ENCODE measurements around the gene LAPTM5.

The LAPTM5 gene

GRCh38 chr1:30755334-30755733 lies 2.2 kb downstream of the LAPTM5 start:
- peaks cover 20 to 38% of the 10 kb centered on the region in 2 donors for H3K4me1 ChIP-seq (ENCODE audit: control insufficient read depth in 1 of 2, insufficient read depth in 2 of 2, low read length in 2 of 2)
- peak overlapping the region in 1 of 2 donors; percentile 16 for H3K9ac ChIP-seq (ENCODE audit: low read depth in 1 of 2, low read length in 2 of 2)
- peak overlapping the region; percentile 56 to 71 for H3K4me3 ChIP-seq (ENCODE audit: low read depth in 1 of 2, low read length in 2 of 2)
- H3K36me3 ChIP-seq (ENCODE audit: control insufficient read depth in 1 of 2, insufficient read depth in 2 of 2, low read length in 2 of 2), result no peaks in the 10 kb centered on the region
- no peaks in the 10 kb centered on the region for H3K9me3 ChIP-seq (ENCODE audit: control insufficient read depth in 1 of 2, low read length in 2 of 2)
- H3K27me3 ChIP-seq (ENCODE audit: control insufficient read depth in 1 of 2, insufficient read depth in 2 of 2, low read length in 2 of 2), result no peaks in the 10 kb centered on the region
- H3K27ac ChIP-seq (ENCODE audit: low read depth, low read length), result no peak overlapping the region

- no peaks in the 10 kb centered on the region for H3K27me3 ChIP-seq (ENCODE audit: control insufficient read depth in 1 of 2, insufficient read depth in 2 of 2, low read length in 2 of 2)
- H3K9ac ChIP-seq (ENCODE audit: low read depth in 1 of 2, low read length in 2 of 2), result no peak overlapping the region
- no peak overlapping the region for H3K27ac ChIP-seq (ENCODE audit: low read depth, low read length)
- H3K4me3 ChIP-seq (ENCODE audit: low read depth in 1 of 2, low read length in 2 of 2), result peak overlapping the region; percentile 56 to 71
- H3K9me3 ChIP-seq (ENCODE audit: control insufficient read depth in 1 of 2, low read length in 2 of 2), result no peaks in the 10 kb centered on the region
- no peaks in the 10 kb centered on the region for H3K36me3 ChIP-seq (ENCODE audit: control insufficient read depth in 1 of 2, insufficient read depth in 2 of 2, low read length in 2 of 2)
- H3K4me1 ChIP-seq (ENCODE audit: control insufficient read depth in 1 of 2, insufficient read depth in 2 of 2, low read length in 2 of 2), result peaks cover 21 to 36% of the 10 kb centered on the region in 2 donors
Measured at GRCh38 chr1:30754684-30755171, 2.8 kb downstream of the LAPTM5 start.

GRCh38 chr1:30753660-30754123 lies 3.9 kb downstream of the LAPTM5 start:
- Histone ChIP-seq H3K4me1 (ENCODE audit: control insufficient read depth in 1 of 2, insufficient read depth in 2 of 2, low read length in 2 of 2) (peaks cover 27 to 36% of the 10 kb centered on the region in 2 donors), H3K27me3 (ENCODE audit: control insufficient read depth in 1 of 2, insufficient read depth in 2 of 2, low read length in 2 of 2) (no peaks in the 10 kb centered on the region), H3K27ac (ENCODE audit: low read depth, low read length) (no peak overlapping the region)

GRCh38 chr1:30753118-30753517 lies 4.5 kb downstream of the LAPTM5 start:
- Histone ChIP-seq H3K4me3 (ENCODE audit: low read depth in 1 of 2, low read length in 2 of 2) (peak overlapping the region in 1 of 2 donors; percentile 44), H3K9ac (ENCODE audit: low read depth in 1 of 2, low read length in 2 of 2) (no peak overlapping the region), H3K27ac (ENCODE audit: low read depth, low read length) (no peak overlapping the region), H3K27me3 (ENCODE audit: control insufficient read depth in 1 of 2, insufficient read depth in 2 of 2, low read length in 2 of 2) (no peaks in the 10 kb centered on the region), H3K4me1 (ENCODE audit: control insufficient read depth in 1 of 2, insufficient read depth in 2 of 2, low read length in 2 of 2) (peaks cover 33 to 34% of the 10 kb centered on the region in 2 donors), H3K36me3 (ENCODE audit: control insufficient read depth in 1 of 2, insufficient read depth in 2 of 2, low read length in 2 of 2) (no peaks in the 10 kb centered on the region), H3K9me3 (ENCODE audit: control insufficient read depth in 1 of 2, low read length in 2 of 2) (no peaks in the 10 kb centered on the region)

More at GRCh38 chr1:30753660-30754123, 3.9 kb downstream of the LAPTM5 start:
- peak overlapping the region in 1 of 2 donors; percentile 2 for H3K9ac ChIP-seq (ENCODE audit: low read depth in 1 of 2, low read length in 2 of 2)
- H3K9me3 ChIP-seq (ENCODE audit: control insufficient read depth in 1 of 2, low read length in 2 of 2), result no peaks in the 10 kb centered on the region
- peak overlapping the region; percentile 25 to 44 for H3K4me3 ChIP-seq (ENCODE audit: low read depth in 1 of 2, low read length in 2 of 2)
- no peaks in the 10 kb centered on the region for H3K36me3 ChIP-seq (ENCODE audit: control insufficient read depth in 1 of 2, insufficient read depth in 2 of 2, low read length in 2 of 2)

GRCh38 chr1:30752651-30752908 lies 5.0 kb downstream of the LAPTM5 start:
- Histone ChIP-seq H3K36me3 (ENCODE audit: control insufficient read depth in 1 of 2, insufficient read depth in 2 of 2, low read length in 2 of 2) (no peaks in the 10 kb centered on the region), H3K4me1 (ENCODE audit: control insufficient read depth in 1 of 2, insufficient read depth in 2 of 2, low read length in 2 of 2) (peaks cover 37 to 38% of the 10 kb centered on the region in 2 donors), H3K9me3 (ENCODE audit: control insufficient read depth in 1 of 2, low read length in 2 of 2) (no peaks in the 10 kb centered on the region), H3K9ac (ENCODE audit: low read depth in 1 of 2, low read length in 2 of 2) (no peak overlapping the region), H3K27me3 (ENCODE audit: control insufficient read depth in 1 of 2, insufficient read depth in 2 of 2, low read length in 2 of 2) (no peaks in the 10 kb centered on the region), H3K4me3 (ENCODE audit: low read depth in 1 of 2, low read length in 2 of 2) (no peak overlapping the region), H3K27ac (ENCODE audit: low read depth, low read length) (no peak overlapping the region)

GRCh38 chr1:30751830-30752650 lies 5.5 kb downstream of the LAPTM5 start:
- Histone ChIP-seq H3K4me1 (ENCODE audit: control insufficient read depth in 1 of 2, insufficient read depth in 2 of 2, low read length in 2 of 2) (peaks cover 40 to 42% of the 10 kb centered on the region in 2 donors), H3K36me3 (ENCODE audit: control insufficient read depth in 1 of 2, insufficient read depth in 2 of 2, low read length in 2 of 2) (no peaks in the 10 kb centered on the region), H3K4me3 (ENCODE audit: low read depth in 1 of 2, low read length in 2 of 2) (no peak overlapping the region), H3K27me3 (ENCODE audit: control insufficient read depth in 1 of 2, insufficient read depth in 2 of 2, low read length in 2 of 2) (no peaks in the 10 kb centered on the region), H3K27ac (ENCODE audit: low read depth, low read length) (no peak overlapping the region), H3K9me3 (ENCODE audit: control insufficient read depth in 1 of 2, low read length in 2 of 2) (no peaks in the 10 kb centered on the region), H3K9ac (ENCODE audit: low read depth in 1 of 2, low read length in 2 of 2) (no peak overlapping the region)

- Histone ChIP-seq H3K9ac (ENCODE audit: low read depth in 1 of 2, low read length in 2 of 2) (no peak overlapping the region), H3K4me1 (ENCODE audit: control insufficient read depth in 1 of 2, insufficient read depth in 2 of 2, low read length in 2 of 2) (peaks cover 51 to 53% of the 10 kb centered on the region in 2 donors), H3K36me3 (ENCODE audit: control insufficient read depth in 1 of 2, insufficient read depth in 2 of 2, low read length in 2 of 2) (no peaks in the 10 kb centered on the region)
Measured at GRCh38 chr1:30750731-30751291, 6.8 kb downstream of the LAPTM5 start.

GRCh38 chr1:30749691-30750583 lies 7.6 kb downstream of the LAPTM5 start:
- H3K9me3 ChIP-seq (ENCODE audit: control insufficient read depth in 1 of 2, low read length in 2 of 2), result no peaks in the 10 kb centered on the region
- no peaks in the 10 kb centered on the region for H3K27me3 ChIP-seq (ENCODE audit: control insufficient read depth in 1 of 2, insufficient read depth in 2 of 2, low read length in 2 of 2)
- peaks cover 60 to 62% of the 10 kb centered on the region in 2 donors for H3K4me1 ChIP-seq (ENCODE audit: control insufficient read depth in 1 of 2, insufficient read depth in 2 of 2, low read length in 2 of 2)
- no peaks in the 10 kb centered on the region for H3K36me3 ChIP-seq (ENCODE audit: control insufficient read depth in 1 of 2, insufficient read depth in 2 of 2, low read length in 2 of 2)
- H3K4me3 ChIP-seq (ENCODE audit: low read depth in 1 of 2, low read length in 2 of 2), result no peak overlapping the region
- H3K27ac ChIP-seq (ENCODE audit: low read depth, low read length), result no peak overlapping the region
- no peak overlapping the region for H3K9ac ChIP-seq (ENCODE audit: low read depth in 1 of 2, low read length in 2 of 2)

More at GRCh38 chr1:30750731-30751291, 6.8 kb downstream of the LAPTM5 start:
- Histone ChIP-seq H3K27me3 (ENCODE audit: control insufficient read depth in 1 of 2, insufficient read depth in 2 of 2, low read length in 2 of 2) (no peaks in the 10 kb centered on the region), H3K27ac (ENCODE audit: low read depth, low read length) (peak overlapping the region; percentile 24), H3K9me3 (ENCODE audit: control insufficient read depth in 1 of 2, low read length in 2 of 2) (no peaks in the 10 kb centered on the region), H3K4me3 (ENCODE audit: low read depth in 1 of 2, low read length in 2 of 2) (no peak overlapping the region)

GRCh38 chr1:30748699-30749401 lies 8.7 kb downstream of the LAPTM5 start:
- no peaks in the 10 kb centered on the region for H3K27me3 ChIP-seq (ENCODE audit: control insufficient read depth in 1 of 2, insufficient read depth in 2 of 2, low read length in 2 of 2)
- peak overlapping the region; percentile 25 for H3K27ac ChIP-seq (ENCODE audit: low read depth, low read length)
- peaks cover 61 to 62% of the 10 kb centered on the region in 2 donors for H3K4me1 ChIP-seq (ENCODE audit: control insufficient read depth in 1 of 2, insufficient read depth in 2 of 2, low read length in 2 of 2)
- no peaks in the 10 kb centered on the region for H3K9me3 ChIP-seq (ENCODE audit: control insufficient read depth in 1 of 2, low read length in 2 of 2)
- peak overlapping the region in 1 of 2 donors; percentile 12 for H3K4me3 ChIP-seq (ENCODE audit: low read depth in 1 of 2, low read length in 2 of 2)
- no peaks in the 10 kb centered on the region for H3K36me3 ChIP-seq (ENCODE audit: control insufficient read depth in 1 of 2, insufficient read depth in 2 of 2, low read length in 2 of 2)
- peak overlapping the region in 1 of 2 donors; percentile 19 for H3K9ac ChIP-seq (ENCODE audit: low read depth in 1 of 2, low read length in 2 of 2)
